Measurements from ENCODE around the gene SLC66A2. TPM values are rescaled to one million over a fixed set of nuclear protein-coding genes. Genes with fewer than 3 reads are reported as not detected.

Gene SLC66A2
- total RNA-seq, 2 donors from 2014 or later: 39.1 to 51.2 TPM

DNA sequence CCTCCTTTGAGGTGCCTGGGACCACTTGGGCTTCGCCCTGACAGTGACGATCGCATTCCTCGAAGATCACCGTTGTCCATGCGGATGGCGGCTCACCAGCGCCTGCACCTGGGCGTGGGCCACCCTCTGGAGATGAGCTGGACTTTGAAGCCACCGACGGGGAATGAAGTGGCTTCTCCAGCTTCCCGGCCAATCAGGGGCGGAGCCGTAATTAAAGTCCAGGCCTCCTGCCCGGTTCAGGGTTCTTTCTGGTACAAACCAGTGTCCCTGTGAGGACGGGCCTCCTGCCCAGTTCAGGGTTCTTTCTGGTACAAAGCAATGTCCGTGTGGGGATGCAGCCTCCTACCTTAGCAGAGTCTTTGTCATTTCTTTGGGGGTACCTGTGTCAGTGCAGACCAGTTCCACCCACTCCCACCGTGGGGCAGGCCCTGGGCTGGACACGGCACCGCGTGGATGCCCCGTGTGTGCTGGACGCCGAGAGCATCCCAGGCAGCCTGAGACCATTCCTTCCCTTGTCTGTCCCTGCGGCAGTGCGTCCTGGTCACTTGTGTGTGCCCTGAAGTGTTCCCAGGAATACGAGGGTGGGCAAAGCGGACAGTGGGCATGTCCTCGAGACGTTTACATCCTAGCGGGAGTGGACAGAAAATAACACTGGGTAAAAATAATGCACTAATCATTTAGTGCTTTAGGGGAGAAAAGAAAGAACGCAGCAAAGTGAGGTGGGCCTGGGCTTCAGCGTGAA, 98.7 kb downstream of the SLC66A2 start:
- DNase-seq (ENCODE audit: low spot score): no peak
- TF ChIP-seq, protein P1, sequence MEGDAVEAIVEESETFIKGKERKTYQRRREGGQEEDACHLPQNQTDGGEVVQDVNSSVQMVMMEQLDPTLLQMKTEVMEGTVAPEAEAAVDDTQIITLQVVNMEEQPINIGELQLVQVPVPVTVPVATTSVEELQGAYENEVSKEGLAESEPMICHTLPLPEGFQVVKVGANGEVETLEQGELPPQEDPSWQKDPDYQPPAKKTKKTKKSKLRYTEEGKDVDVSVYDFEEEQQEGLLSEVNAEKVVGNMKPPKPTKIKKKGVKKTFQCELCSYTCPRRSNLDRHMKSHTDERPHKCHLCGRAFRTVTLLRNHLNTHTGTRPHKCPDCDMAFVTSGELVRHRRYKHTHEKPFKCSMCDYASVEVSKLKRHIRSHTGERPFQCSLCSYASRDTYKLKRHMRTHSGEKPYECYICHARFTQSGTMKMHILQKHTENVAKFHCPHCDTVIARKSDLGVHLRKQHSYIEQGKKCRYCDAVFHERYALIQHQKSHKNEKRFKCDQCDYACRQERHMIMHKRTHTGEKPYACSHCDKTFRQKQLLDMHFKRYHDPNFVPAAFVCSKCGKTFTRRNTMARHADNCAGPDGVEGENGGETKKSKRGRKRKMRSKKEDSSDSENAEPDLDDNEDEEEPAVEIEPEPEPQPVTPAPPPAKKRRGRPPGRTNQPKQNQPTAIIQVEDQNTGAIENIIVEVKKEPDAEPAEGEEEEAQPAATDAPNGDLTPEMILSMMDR (IDR thresholded peaks at IDR 0.05): no peak
- Histone ChIP-seq H3K9me3 (no peaks in the 10 kb centered on the region), H3K27me3 (replicated peaks; ENCODE audit: insufficient read depth) (no peaks in the 10 kb centered on the region), H3K36me3 (no peaks in the 10 kb centered on the region), H3K4me3 (no peak overlapping the region), H3K27ac (no peak overlapping the region), H3K4me1 (ENCODE audit: control insufficient read depth in 1 of 2, low read depth in 2 of 2) (no peaks in the 10 kb centered on the region)
- ATAC-seq (ENCODE audit: insufficient number of reproducible peaks, low FRiP score, low read depth): no peak

Other genes with a start within 250 kb of the SLC66A2 start
- gene KCNG2, start 153.7 kb downstream of the SLC66A2 start, total RNA-seq: 1 to 10 TPM in 1 of 2 donors, not detected in 1; 1.5 TPM
- gene HSBP1L1, start 13.0 kb upstream of the SLC66A2 start, total RNA-seq: 10 to 100 TPM in 1 of 2 donors, 1 to 10 TPM in 1; 8.5 to 11.6 TPM
- 10 to 100 TPM; 12.0 to 31.5 TPM for gene TXNL4A, start 36.9 kb upstream of the SLC66A2 start, total RNA-seq
- 10 to 100 TPM; 21.7 to 37.5 TPM for gene RBFA, start 82.8 kb upstream of the SLC66A2 start, total RNA-seq
- gene ADNP2, start 157.6 kb upstream of the SLC66A2 start, total RNA-seq: 10 to 100 TPM; 15.6 to 21.6 TPM

Data from thoracic aorta (tissue), 2 donors.